ENCODE measurements around the gene ARFIP1.

GRCh38 chr4:152900395-152900794 lies 120.6 kb downstream of the ARFIP1 start:
- TF ChIP-seq CTCF (IDR thresholded peaks at IDR 0.05) (no peak), POLR2A (IDR thresholded peaks at IDR 0.05; ENCODE audit: low read depth) (no peak), POLR2AphosphoS5 (IDR thresholded peaks at IDR 0.05) (no peak)
